Esophagus muscularis mucosa (tissue), 4 donors: ENCODE data around the gene PPP6R1. TPM values are rescaled to one million over a fixed set of nuclear protein-coding genes. Genes with fewer than 3 reads are reported as not detected.

Source experiments
- DNase-seq: peaks from one replicate; pipeline ENCODE4 v3.0.0-alpha.2; 2017; ENCODE audit errors: extremely low spot score
- H3K27ac ChIP-seq, 4 donors: fragments of 200-600 bp; sonication (generic); replicated peaks in 1 of 4; 1 replicate in 3 of 4; 2 replicates in 1 of 4; pipeline ENCODE4 v1.5.1; 2016 to 2019; ENCODE audit warnings: mild to moderate bottlenecking in 1 of 4
- H3K27me3 ChIP-seq, 4 donors: fragments of 200-600 bp; sonication (generic); one replicate each; pipeline versions ENCODE4 v1.5.1 to v1.6.0; 2016 to 2019
- H3K36me3 ChIP-seq, 4 donors: fragments of 200-600 bp; sonication (generic); one replicate each; pipeline ENCODE4 v1.5.1; 2016 to 2019
- H3K4me1 ChIP-seq, 4 donors: fragments of 200-600 bp; sonication (generic); one replicate each; pipeline ENCODE4 v1.5.1; 2016 to 2019
- H3K4me3 ChIP-seq, 4 donors: fragments of 200-600 bp; sonication (generic); 1 replicate in 2 of 4; 2 replicates in 2 of 4; pipeline ENCODE4 v1.5.1; 2016 to 2019; ENCODE audit warnings: mild to moderate bottlenecking in 4 of 4, moderate library complexity in 1 of 4
- H3K9me3 ChIP-seq, 4 donors: fragments of 200-600 bp; sonication (generic); 1 replicate in 3 of 4; 2 replicates in 1 of 4; pipeline ENCODE4 v1.5.1; 2016 to 2019
- EP300 ChIP-seq: sonication (generic); formaldehyde crosslinking; IDR thresholded peaks from one replicate; pipeline ENCODE4 v1.6.1; 2017; ENCODE audit warnings: antibody characterized with exemption
- POLR2A ChIP-seq: fragments of 450-650 bp; IDR thresholded peaks from one replicate; pipeline ENCODE4 v1.6.1; 2017; ENCODE audit warnings: antibody characterized with exemption, moderate library complexity, mild to moderate bottlenecking, low read depth
- POLR2AphosphoS5 ChIP-seq, 2 donors: sonication (generic); formaldehyde crosslinking; IDR thresholded peaks; one replicate each; pipeline ENCODE4 v1.6.1; 2017; ENCODE audit warnings: antibody characterized with exemption in 2 of 2
- WGBS: methylation state at CpG from one replicate; pipeline ENCODE4 v1.1.5; 2018; 5-methylcytosine and 5-hydroxymethylcytosine counted together
- intact Hi-C: fragments of 100-400 bp; cut with DNase I; formaldehyde crosslinking; loops from one replicate; pipeline ENCODE4 v1.15.1; 2023
- total RNA-seq, 4 donors: library from RNA; depleted of rRNA; stranded (reverse); fragments of >200 nt; gene quantifications; one replicate each; pipeline versions ENCODE4 v1.1.0 to v1.2.1, GENCODE V29; 2016
- TF ChIP-seq, protein P1 (sequence below), 3 experiments: fragments of 200-600 bp in 2 of 3; fragments of 450-650 bp in 1 of 3; sonication (generic) in 2 of 3; IDR thresholded peaks; one replicate each; pipeline ENCODE4 v1.5.1; 2017 to 2019; ENCODE audit warnings: antibody characterized with exemption in 3 of 3, mild to moderate bottlenecking in 2 of 3, moderate library complexity in 1 of 3

The PPP6R1 gene
- total RNA-seq, 4 donors from 2014 or later, result 37.4 to 75.5 (median 45.6) TPM

DNA sequence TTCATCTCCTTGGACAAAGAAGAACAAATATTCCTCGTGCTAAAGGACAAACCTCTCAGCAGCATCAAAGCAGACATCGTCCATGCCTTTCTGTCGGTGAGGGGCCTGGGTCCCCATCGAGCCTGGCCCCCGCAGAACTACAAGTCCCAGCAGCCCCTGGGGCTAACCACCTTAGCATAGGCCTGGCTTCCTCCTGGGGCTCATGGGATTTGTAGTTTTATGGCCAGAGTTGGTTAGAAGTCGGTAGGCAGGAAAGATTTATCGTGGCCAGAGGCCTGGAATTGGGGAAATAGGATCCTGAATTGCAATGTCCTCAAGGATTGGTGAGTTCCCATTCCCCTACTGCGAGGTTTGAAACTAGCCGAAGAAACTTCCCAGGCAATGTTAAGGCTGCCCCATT, 46.7 kb upstream of the PPP6R1 start:
- TF ChIP-seq POLR2AphosphoS5 (IDR thresholded peaks at IDR 0.05), result no peak
- no peak for TF ChIP-seq EP300
- TF ChIP-seq, protein P1, sequence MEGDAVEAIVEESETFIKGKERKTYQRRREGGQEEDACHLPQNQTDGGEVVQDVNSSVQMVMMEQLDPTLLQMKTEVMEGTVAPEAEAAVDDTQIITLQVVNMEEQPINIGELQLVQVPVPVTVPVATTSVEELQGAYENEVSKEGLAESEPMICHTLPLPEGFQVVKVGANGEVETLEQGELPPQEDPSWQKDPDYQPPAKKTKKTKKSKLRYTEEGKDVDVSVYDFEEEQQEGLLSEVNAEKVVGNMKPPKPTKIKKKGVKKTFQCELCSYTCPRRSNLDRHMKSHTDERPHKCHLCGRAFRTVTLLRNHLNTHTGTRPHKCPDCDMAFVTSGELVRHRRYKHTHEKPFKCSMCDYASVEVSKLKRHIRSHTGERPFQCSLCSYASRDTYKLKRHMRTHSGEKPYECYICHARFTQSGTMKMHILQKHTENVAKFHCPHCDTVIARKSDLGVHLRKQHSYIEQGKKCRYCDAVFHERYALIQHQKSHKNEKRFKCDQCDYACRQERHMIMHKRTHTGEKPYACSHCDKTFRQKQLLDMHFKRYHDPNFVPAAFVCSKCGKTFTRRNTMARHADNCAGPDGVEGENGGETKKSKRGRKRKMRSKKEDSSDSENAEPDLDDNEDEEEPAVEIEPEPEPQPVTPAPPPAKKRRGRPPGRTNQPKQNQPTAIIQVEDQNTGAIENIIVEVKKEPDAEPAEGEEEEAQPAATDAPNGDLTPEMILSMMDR (IDR thresholded peaks at IDR 0.05), result no peak
- Histone ChIP-seq H3K27me3 (no peaks in the 10 kb centered on the region), H3K9me3 (no peaks in the 10 kb centered on the region), H3K4me1 (peaks cover 9 to 12% (median 10%) of the 10 kb centered on the region in 4 donors), H3K4me3 (no peak overlapping the region), H3K36me3 (peaks cover 3 to 69% (median 46%) of the 10 kb centered on the region in 4 donors), H3K27ac (no peak overlapping the region)
- intact Hi-C loops, result loop anchor here (10.0 kb wide), 1 partner anchor 109 kb away; no protein-coding TSS in a partner anchor
- WGBS, result 72% methylated on average over 7 of the region's 9 CpGs
- DNase-seq, result no peak

DNA sequence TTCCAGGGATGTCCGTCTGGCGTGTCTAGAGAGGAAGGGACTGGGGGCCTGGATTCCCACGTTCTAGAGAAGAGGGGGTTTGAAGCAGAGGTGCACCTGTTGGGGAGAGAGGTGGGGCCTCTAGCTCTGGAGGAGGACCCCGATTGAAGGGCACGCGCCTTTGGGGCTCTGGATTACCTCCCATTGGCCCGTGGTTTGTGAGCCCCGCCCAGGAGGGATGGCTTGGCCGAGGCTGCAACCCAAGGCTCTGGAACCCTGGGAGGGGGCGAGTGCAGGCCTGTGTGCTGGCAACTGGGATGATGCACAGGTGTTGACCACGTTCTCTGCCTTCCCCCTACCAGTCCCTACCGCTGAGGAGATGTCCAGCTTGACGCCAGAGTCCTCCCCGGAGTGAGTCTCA, 46.2 kb upstream of the PPP6R1 start:
- intact Hi-C loops, result loop anchor here (5.0 to 10.0 kb wide), 3 partner anchors 37 to 110 kb away; partner anchors contain the start of gene TMEM238
- DNase-seq, result no peak
- 81% methylated on average over 12 of the region's 14 CpGs for WGBS
- TF ChIP-seq, protein P1 (IDR thresholded peaks at IDR 0.05), result no peak
- TF ChIP-seq POLR2AphosphoS5 (IDR thresholded peaks at IDR 0.05) (no peak), EP300 (no peak), POLR2A (no peak)
- Histone ChIP-seq H3K27ac (no peak overlapping the region), H3K9me3 (no peaks in the 10 kb centered on the region), H3K27me3 (no peaks in the 10 kb centered on the region), H3K4me1 (peaks cover 9 to 12% (median 10%) of the 10 kb centered on the region in 4 donors), H3K36me3 (peaks cover 3 to 71% (median 43%) of the 10 kb centered on the region in 4 donors), H3K4me3 (no peak overlapping the region)

DNA sequence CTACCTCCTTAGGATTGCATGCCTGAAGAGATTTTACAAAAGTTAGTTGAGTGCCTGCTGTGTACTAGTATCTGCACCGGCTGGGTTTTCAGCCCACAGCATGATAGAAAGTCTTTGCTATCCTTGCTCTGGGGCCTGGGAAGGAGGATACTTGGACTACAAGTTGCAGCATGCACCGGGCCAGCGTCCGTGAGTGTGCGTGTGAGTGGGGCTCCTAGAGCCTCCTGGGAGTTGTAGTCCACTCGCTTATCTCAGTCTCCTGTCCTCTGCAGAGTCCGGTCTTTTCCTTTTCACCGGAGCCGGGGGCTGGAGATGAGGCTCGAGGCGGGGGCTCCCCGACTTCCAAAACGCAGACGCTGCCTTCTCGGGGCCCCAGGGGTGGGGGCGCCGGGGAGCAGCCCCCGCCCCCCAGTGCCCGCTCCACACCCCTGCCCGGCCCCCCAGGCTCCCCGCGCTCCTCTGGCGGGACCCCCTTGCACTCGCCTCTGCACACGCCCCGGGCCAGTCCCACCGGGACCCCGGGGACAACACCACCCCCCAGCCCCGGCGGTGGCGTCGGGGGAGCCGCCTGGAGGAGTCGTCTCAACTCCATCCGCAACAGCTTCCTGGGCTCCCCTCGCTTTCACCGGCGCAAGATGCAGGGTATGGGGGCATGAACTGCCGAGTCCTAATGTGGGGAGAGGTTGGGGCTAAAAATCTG, 45.6 kb upstream of the PPP6R1 start:
- intact Hi-C loops, result loop anchor here (5.0 to 10.0 kb wide), 3 partner anchors 38 to 110 kb away; partner anchors contain the start of gene TMEM238
- no peaks in the 10 kb centered on the region for H3K9me3 ChIP-seq
- WGBS, result 91% methylated on average over 30 of the region's 39 CpGs
- no peak overlapping the region for H3K4me3 ChIP-seq
- TF ChIP-seq EP300 (no peak), POLR2A (no peak), POLR2AphosphoS5 (IDR thresholded peaks at IDR 0.05) (no peak)
- TF ChIP-seq, protein P1 (IDR thresholded peaks at IDR 0.05), result no peak
- H3K27me3 ChIP-seq, result no peaks in the 10 kb centered on the region
- no peak for DNase-seq
- peaks cover 3 to 70% (median 40%) of the 10 kb centered on the region in 4 donors for H3K36me3 ChIP-seq
- H3K27ac ChIP-seq, result no peak overlapping the region
- peaks cover 9 to 12% (median 10%) of the 10 kb centered on the region in 4 donors for H3K4me1 ChIP-seq

DNA sequence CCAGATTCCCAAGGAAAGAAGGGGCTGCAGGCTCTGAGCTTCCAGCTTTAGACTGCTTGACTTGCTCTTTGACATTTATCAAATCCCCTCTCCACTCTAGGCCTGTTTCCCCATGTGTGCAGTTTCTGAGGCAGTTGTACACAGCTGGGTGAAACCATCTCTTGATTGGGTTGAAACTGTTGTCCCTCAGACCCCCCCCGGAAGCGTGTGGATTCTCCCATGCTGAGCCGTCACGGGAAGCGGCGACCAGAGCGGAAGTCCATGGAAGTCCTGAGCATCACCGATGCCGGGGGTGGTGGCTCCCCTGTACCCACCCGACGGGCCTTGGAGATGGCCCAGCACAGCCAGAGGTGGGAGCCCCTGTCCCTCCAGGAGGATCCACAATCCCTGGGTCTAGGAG, 44.7 kb upstream of the PPP6R1 start:
- Histone ChIP-seq H3K4me3 (no peak overlapping the region), H3K9me3 (no peaks in the 10 kb centered on the region), H3K36me3 (peaks cover 3 to 65% (median 37%) of the 10 kb centered on the region in 4 donors), H3K27ac (no peak overlapping the region), H3K4me1 (peaks cover 9 to 12% (median 10%) of the 10 kb centered on the region in 4 donors), H3K27me3 (no peaks in the 10 kb centered on the region)
- TF ChIP-seq EP300, result no peak
- TF ChIP-seq POLR2AphosphoS5 (IDR thresholded peaks at IDR 0.05), result no peak
- TF ChIP-seq, protein P1 (IDR thresholded peaks at IDR 0.05), result no peak
- no peak for TF ChIP-seq POLR2A
- DNase-seq, result no peak
- 92% methylated on average over 2 of the region's 11 CpGs for WGBS
- intact Hi-C loops, result loop anchor here (5.0 to 10.0 kb wide), 3 partner anchors 39 to 111 kb away; partner anchors contain the start of gene TMEM238
